SU-DHL-6 (cell line): Measurements from ENCODE around the gene RALY.
A peak's percentile ranks its signal among the peaks of the same experiment; 100 is the strongest.

ENCODE experiments used
- H2AFZ ChIP-seq: fragments of 200-600 bp; sonication (generic); 2 replicates; pipeline ENCODE4 v1.6.1; 2014; ENCODE audit warnings: low read depth, mild to moderate bottlenecking, moderate library complexity, mixed read lengths, antibody characterized with exemption, low read length; ENCODE audit not compliant: severe bottlenecking
- H3F3A ChIP-seq: fragments of 200-600 bp; shearing (Covaris generic); 2 replicates; pipeline ENCODE4 v1.6.0; 2016; ENCODE audit warnings: antibody characterized with exemption, mild to moderate bottlenecking; ENCODE audit not compliant: insufficient read depth
- H3K27ac ChIP-seq: fragments of 200-600 bp; sonication (generic); 2 replicates; pipeline ENCODE4 v1.5.1; 2016; ENCODE audit warnings: low read depth, mild to moderate bottlenecking, low read length, moderate library complexity, mixed read lengths
- H3K27me3 ChIP-seq: fragments of 200-600 bp; sonication (generic), shearing (Covaris generic); 2 replicates; pipeline ENCODE4 v1.6.0; 2014; ENCODE audit warnings: mild to moderate bottlenecking, low read length
- H3K36me3 ChIP-seq: fragments of 200-600 bp; sonication (generic); 2 replicates; pipeline ENCODE4 v1.6.1; 2014; ENCODE audit warnings: mild to moderate bottlenecking, low read length, mixed read lengths
- H3K4me2 ChIP-seq: fragments of 300-600, 200-600 bp; shearing (Covaris generic), sonication (generic); 2 replicates; pipeline ENCODE4 v1.6.0; 2014; ENCODE audit warnings: low read length, low read depth, mild to moderate bottlenecking; ENCODE audit not compliant: poor library complexity, severe bottlenecking
- H3K4me3 ChIP-seq: fragments of 200-600 bp; sonication (generic); 2 replicates; pipeline ENCODE4 v1.5.1; 2014; ENCODE audit warnings: antibody characterized with exemption, low read length, mild to moderate bottlenecking, mixed read lengths; ENCODE audit not compliant: insufficient read depth, poor library complexity, severe bottlenecking
- H3K79me2 ChIP-seq: fragments of 200-600 bp; sonication (generic); 2 replicates; pipeline ENCODE4 v1.6.1; 2014; ENCODE audit warnings: mild to moderate bottlenecking, low read length, moderate library complexity; ENCODE audit not compliant: insufficient read depth
- H3K9ac ChIP-seq: fragments of 200-600 bp; sonication (generic); 2 replicates; pipeline ENCODE4 v1.7.0; 2014; ENCODE audit warnings: mild to moderate bottlenecking, low read length
- H3K9me2 ChIP-seq: fragments of 200-600 bp; sonication (generic); replicated peaks from 2 replicates; pipeline ENCODE4 v1.6.1; 2014; ENCODE audit warnings: low read length; ENCODE audit not compliant: insufficient read depth
- H3K9me3 ChIP-seq: fragments of 200-600 bp; sonication (generic); 2 replicates; pipeline ENCODE4 v1.6.1; 2014; ENCODE audit warnings: low read length, mixed read lengths; ENCODE audit not compliant: insufficient read depth
- H4K20me1 ChIP-seq: fragments of 200-600 bp; sonication (generic); 2 replicates; pipeline ENCODE4 v1.6.1; 2014; ENCODE audit warnings: low read depth, mild to moderate bottlenecking, antibody characterized with exemption, low read length, moderate library complexity, mixed read lengths
- EZH2phosphoT487 ChIP-seq: fragments of 200-600 bp; sonication (generic), shearing (Covaris generic); conservative IDR thresholded peaks from 2 replicates; pipeline ENCODE4 v1.6.1; 2018; ENCODE audit warnings: mild to moderate bottlenecking, antibody characterized with exemption, low read length, moderate library complexity, mixed read lengths
- TF ChIP-seq, protein P1 (sequence below): fragments of 200-600 bp; sonication (generic); IDR thresholded peaks from one replicate; pipeline ENCODE4 v1.5.1; 2017; ENCODE audit warnings: antibody characterized with exemption, mild to moderate bottlenecking, low read length, moderate library complexity; ENCODE audit not compliant: insufficient read depth, poor library complexity, severe bottlenecking

The RALY gene

DNA sequence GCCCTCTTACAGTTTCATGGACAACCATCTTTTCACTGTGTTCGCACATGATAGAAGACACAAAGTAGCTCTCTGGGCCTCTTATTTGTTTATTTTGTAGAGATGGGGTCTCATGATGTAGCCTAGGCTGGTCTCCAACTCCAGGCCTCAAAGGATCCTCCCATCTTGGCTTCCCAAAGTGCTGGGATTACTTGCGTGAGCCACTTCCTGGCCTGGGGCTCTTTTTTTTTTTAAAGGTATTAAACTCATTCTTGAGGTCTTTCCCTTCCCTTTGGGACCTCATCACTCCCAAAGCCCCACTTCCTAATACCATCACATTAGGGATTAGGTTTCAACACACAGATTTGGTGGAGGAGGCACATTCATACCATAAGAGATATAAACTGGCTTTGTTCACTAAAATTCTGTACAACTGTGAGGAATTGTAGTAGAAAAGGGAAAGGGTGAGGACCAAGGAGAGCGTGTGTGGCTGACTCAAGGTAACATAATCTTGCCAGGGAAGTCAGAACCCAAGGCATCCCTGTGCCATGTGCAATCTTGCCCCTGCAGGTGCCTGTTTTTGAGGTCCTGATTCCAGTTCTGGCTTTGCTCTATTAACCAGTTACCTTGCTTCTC lies 72.9 kb downstream of the RALY start:
- Histone ChIP-seq H3K36me3 (0 out of 2 replicates have a peak, but pooled peaks cover 2% of the 10 kb centered on the region), H3K79me2 (peaks cover 93% of the 10 kb centered on the region), H3K9me2 (no peaks in the 10 kb centered on the region), H3K27ac (no peak overlapping the region), H3K4me3 (no peak overlapping the region), H4K20me1 (no peaks in the 10 kb centered on the region; the same call in 1 of the 2 replicates), H3K4me2 (no peak overlapping the region), H3F3A (peaks cover 4% of the 10 kb centered on the region; the same call in 1 of the 2 replicates), H3K9me3 (no peaks in the 10 kb centered on the region), H3K27me3 (no peaks in the 10 kb centered on the region), H2AFZ (no peak overlapping the region), H3K9ac (no peak overlapping the region)
- TF ChIP-seq EZH2phosphoT487 = no peak
- TF ChIP-seq, protein P1, sequence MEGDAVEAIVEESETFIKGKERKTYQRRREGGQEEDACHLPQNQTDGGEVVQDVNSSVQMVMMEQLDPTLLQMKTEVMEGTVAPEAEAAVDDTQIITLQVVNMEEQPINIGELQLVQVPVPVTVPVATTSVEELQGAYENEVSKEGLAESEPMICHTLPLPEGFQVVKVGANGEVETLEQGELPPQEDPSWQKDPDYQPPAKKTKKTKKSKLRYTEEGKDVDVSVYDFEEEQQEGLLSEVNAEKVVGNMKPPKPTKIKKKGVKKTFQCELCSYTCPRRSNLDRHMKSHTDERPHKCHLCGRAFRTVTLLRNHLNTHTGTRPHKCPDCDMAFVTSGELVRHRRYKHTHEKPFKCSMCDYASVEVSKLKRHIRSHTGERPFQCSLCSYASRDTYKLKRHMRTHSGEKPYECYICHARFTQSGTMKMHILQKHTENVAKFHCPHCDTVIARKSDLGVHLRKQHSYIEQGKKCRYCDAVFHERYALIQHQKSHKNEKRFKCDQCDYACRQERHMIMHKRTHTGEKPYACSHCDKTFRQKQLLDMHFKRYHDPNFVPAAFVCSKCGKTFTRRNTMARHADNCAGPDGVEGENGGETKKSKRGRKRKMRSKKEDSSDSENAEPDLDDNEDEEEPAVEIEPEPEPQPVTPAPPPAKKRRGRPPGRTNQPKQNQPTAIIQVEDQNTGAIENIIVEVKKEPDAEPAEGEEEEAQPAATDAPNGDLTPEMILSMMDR = no peak

DNA sequence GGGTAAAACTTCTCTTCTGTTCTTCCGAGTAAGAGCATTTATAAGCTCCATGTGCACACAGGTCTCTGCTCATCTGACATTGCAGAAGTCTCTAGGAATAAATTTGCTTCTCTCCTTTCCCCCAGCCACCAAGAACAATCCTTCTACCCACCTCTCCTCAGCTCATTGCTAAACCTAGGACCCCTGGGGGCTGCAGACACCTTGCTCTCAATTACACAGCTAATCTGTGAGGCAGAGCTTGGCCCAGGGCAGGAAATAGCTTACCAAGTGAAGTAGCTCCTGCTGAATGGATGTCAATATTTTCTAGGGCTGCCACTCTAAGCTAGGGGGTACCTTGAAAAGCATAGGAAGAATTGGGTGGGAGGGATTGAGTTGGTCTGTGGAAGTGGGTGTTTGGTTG lies 74.3 kb downstream of the RALY start:
- no peaks in the 10 kb centered on the region for H3K9me2 ChIP-seq
- H3K79me2 ChIP-seq = peaks cover 93% of the 10 kb centered on the region
- H3K4me2 ChIP-seq = no peak overlapping the region
- no peaks in the 10 kb centered on the region; the same call in 1 of the 2 replicates for H4K20me1 ChIP-seq
- H3K4me3 ChIP-seq = no peak overlapping the region
- H3K36me3 ChIP-seq = 0 out of 2 replicates have a peak, but pooled peaks cover 3% of the 10 kb centered on the region
- H3K27me3 ChIP-seq = no peaks in the 10 kb centered on the region
- H3K9me3 ChIP-seq = no peaks in the 10 kb centered on the region
- peaks cover 4% of the 10 kb centered on the region; the same call in 1 of the 2 replicates for H3F3A ChIP-seq
- H2AFZ ChIP-seq = no peak overlapping the region
- H3K9ac ChIP-seq = no peak overlapping the region
- TF ChIP-seq EZH2phosphoT487 = no peak
- TF ChIP-seq, protein P1 = no peak
- H3K27ac ChIP-seq = no peak overlapping the region

DNA sequence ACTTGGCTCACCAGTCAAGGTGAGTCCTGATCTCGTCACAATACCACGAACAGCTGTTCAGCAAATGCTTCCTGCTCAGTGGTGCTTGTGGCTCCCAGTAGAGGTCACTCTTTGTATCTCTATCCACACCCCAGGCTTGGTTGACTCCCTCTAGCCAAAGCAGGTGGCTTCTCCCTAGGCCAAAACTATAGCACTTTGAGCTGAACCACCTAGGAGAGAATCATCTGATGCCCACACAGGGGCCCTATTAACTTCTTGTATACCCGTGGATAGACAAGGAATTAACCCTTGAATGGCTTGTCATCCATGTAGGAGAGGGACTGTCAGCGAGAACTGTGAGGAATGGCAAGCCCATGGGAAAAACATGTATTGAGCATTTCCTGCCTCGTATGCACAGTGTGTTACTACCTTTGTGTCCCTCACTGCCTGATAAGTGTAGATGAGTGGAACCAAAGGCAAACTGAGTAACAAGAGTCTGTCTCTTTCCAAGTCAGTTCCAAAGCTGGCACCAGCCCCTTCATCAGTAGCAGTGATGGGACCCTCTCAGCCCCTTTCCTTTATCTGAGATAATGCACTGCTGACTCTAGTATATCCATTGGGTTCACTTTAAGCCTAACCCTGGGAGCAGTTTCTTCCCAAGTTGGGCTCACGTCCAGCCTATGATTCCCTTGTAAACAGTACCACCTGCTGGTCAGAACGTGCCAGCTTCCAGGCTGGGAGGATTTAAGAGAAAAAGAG lies 75.8 kb downstream of the RALY start:
- 0 out of 2 replicates have a peak, but pooled peaks cover 3% of the 10 kb centered on the region for H3K36me3 ChIP-seq
- no peaks in the 10 kb centered on the region for H4K20me1 ChIP-seq

More for the DNA sequence above, 75.8 kb downstream of the RALY start:
- H3K9ac ChIP-seq = no peak overlapping the region
- no peaks in the 10 kb centered on the region for H3K9me2 ChIP-seq
- H3K9me3 ChIP-seq = no peaks in the 10 kb centered on the region
- H3K4me2 ChIP-seq = no peak overlapping the region
- H3K27me3 ChIP-seq = no peaks in the 10 kb centered on the region
- peaks cover 81% of the 10 kb centered on the region for H3K79me2 ChIP-seq
- H2AFZ ChIP-seq = no peak overlapping the region
- no peak overlapping the region for H3K27ac ChIP-seq
- H3K4me3 ChIP-seq = no peak overlapping the region
- peaks cover 4% of the 10 kb centered on the region; the same call in 1 of the 2 replicates for H3F3A ChIP-seq
- TF ChIP-seq, protein P1 = peak; percentile 80
- no peak for TF ChIP-seq EZH2phosphoT487
